Measurements from ENCODE around the gene IVNS1ABP.

DNA sequence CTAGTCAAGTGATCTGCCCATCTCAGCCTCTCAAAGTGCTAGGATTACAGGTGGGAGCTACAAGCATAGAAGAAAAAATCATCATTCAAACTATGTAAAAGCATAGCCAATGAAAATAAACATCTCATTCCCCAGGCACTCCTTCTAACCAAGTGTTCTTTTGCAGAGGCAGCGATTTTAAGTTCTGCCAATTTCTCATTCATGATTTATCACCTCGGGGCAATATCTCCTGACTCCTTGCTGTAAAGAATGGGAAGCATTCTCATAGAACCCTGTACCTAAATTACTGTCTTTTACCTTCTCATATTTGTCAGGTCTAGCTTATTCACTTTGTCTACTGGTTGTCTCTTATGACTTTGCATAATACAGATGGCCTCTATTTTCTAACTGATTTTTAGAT, 32.5 kb upstream of the IVNS1ABP start:
- TF ChIP-seq, protein P1, sequence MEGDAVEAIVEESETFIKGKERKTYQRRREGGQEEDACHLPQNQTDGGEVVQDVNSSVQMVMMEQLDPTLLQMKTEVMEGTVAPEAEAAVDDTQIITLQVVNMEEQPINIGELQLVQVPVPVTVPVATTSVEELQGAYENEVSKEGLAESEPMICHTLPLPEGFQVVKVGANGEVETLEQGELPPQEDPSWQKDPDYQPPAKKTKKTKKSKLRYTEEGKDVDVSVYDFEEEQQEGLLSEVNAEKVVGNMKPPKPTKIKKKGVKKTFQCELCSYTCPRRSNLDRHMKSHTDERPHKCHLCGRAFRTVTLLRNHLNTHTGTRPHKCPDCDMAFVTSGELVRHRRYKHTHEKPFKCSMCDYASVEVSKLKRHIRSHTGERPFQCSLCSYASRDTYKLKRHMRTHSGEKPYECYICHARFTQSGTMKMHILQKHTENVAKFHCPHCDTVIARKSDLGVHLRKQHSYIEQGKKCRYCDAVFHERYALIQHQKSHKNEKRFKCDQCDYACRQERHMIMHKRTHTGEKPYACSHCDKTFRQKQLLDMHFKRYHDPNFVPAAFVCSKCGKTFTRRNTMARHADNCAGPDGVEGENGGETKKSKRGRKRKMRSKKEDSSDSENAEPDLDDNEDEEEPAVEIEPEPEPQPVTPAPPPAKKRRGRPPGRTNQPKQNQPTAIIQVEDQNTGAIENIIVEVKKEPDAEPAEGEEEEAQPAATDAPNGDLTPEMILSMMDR (IDR thresholded peaks at IDR 0.05), result no peak
- TF ChIP-seq POLR2A (IDR thresholded peaks at IDR 0.05) (no peak), EP300 (IDR thresholded peaks at IDR 0.05; ENCODE audit: low read depth) (no peak), POLR2AphosphoS5 (IDR thresholded peaks at IDR 0.05) (no peak)
